ENCODE results near the gene DYNC2H1. TPM values are rescaled to one million over a fixed set of nuclear protein-coding genes. Genes with fewer than 3 reads are reported as not detected.
"Not testable (repeated sequence)": the region's sequence is repeated elsewhere in the genome, so short reads cannot be mapped to it uniquely, and the experiment has no call there.

DYNC2H1 gene
- total RNA-seq, 2 donors from 2014 or later = 7.3 to 20.0 TPM

GRCh38 chr11:103368145-103368544, 258.9 kb downstream of the DYNC2H1 start:
- no peak overlapping the region for H3K4me3 ChIP-seq
- no peak for TF ChIP-seq CTCF (IDR thresholded peaks at IDR 0.05)
- DNase-seq (ENCODE audit: low spot score) = no peak

GRCh38 chr11:103370076-103370475, 260.9 kb downstream of the DYNC2H1 start:
- DNase-seq (ENCODE audit: low spot score) (no peak), ATAC-seq (ENCODE audit: insufficient number of reproducible peaks, low FRiP score, low read depth) (no peak)
- Histone ChIP-seq H3K4me3 (no peak overlapping the region), H3K4me1 (ENCODE audit: control insufficient read depth in 1 of 2, low read depth in 2 of 2) (no peaks in the 10 kb centered on the region), H3K27ac (no peak overlapping the region), H3K27me3 (replicated peaks; ENCODE audit: insufficient read depth) (no peaks in the 10 kb centered on the region), H3K36me3 (no peaks in the 10 kb centered on the region), H3K9me3 (peaks cover 11% of the 10 kb centered on the region)
- no peak for TF ChIP-seq CTCF (IDR thresholded peaks at IDR 0.05)

More at GRCh38 chr11:103368145-103368544, 258.9 kb downstream of the DYNC2H1 start:
- peaks cover 5% of the 10 kb centered on the region for H3K9me3 ChIP-seq
- H3K4me1 ChIP-seq (ENCODE audit: control insufficient read depth in 1 of 2, low read depth in 2 of 2) = no peaks in the 10 kb centered on the region
- H3K27ac ChIP-seq = no peak overlapping the region
- H3K36me3 ChIP-seq = no peaks in the 10 kb centered on the region
- ATAC-seq (ENCODE audit: insufficient number of reproducible peaks, low FRiP score, low read depth) = no peak
- no peaks in the 10 kb centered on the region for H3K27me3 ChIP-seq (replicated peaks; ENCODE audit: insufficient read depth)

GRCh38 chr11:103372906-103373305, 263.7 kb downstream of the DYNC2H1 start:
- DNase-seq (ENCODE audit: low spot score) (no peak), ATAC-seq (ENCODE audit: insufficient number of reproducible peaks, low FRiP score, low read depth) (no peak)
- Histone ChIP-seq H3K27me3 (replicated peaks; ENCODE audit: insufficient read depth) (no peaks in the 10 kb centered on the region), H3K27ac (no peak overlapping the region), H3K4me3 (no peak overlapping the region), H3K9me3 (peaks cover 11% of the 10 kb centered on the region), H3K4me1 (ENCODE audit: control insufficient read depth in 1 of 2, low read depth in 2 of 2) (no peaks in the 10 kb centered on the region), H3K36me3 (no peaks in the 10 kb centered on the region)
- no peak for TF ChIP-seq CTCF (IDR thresholded peaks at IDR 0.05)

- H3K4me1 ChIP-seq (ENCODE audit: control insufficient read depth in 1 of 2, low read depth in 2 of 2); H3K27me3 ChIP-seq (replicated peaks; ENCODE audit: insufficient read depth); H3K4me3 ChIP-seq; ATAC-seq (ENCODE audit: insufficient number of reproducible peaks, low FRiP score, low read depth); H3K36me3 ChIP-seq; H3K27ac ChIP-seq; DNase-seq (ENCODE audit: low spot score): not testable (repeated sequence)
- H3K9me3 ChIP-seq = peaks cover 11% of the 10 kb centered on the region
These were observed 265.0 kb downstream of the DYNC2H1 start for GRCh38 chr11:103374227-103374626.

- Histone ChIP-seq H3K36me3 (no peaks in the 10 kb centered on the region), H3K9me3 (peaks cover 6% of the 10 kb centered on the region), H3K4me1 (ENCODE audit: control insufficient read depth in 1 of 2, low read depth in 2 of 2) (no peaks in the 10 kb centered on the region), H3K27me3 (replicated peaks; ENCODE audit: insufficient read depth) (no peaks in the 10 kb centered on the region), H3K4me3 (no peak overlapping the region), H3K27ac (no peak overlapping the region)
- ATAC-seq (ENCODE audit: insufficient number of reproducible peaks, low FRiP score, low read depth) (no peak), DNase-seq (ENCODE audit: low spot score) (no peak)
- no peak for TF ChIP-seq CTCF (IDR thresholded peaks at IDR 0.05)
These were observed 269.7 kb downstream of the DYNC2H1 start for GRCh38 chr11:103378931-103379330.

GRCh38 chr11:103380031-103380430, 270.8 kb downstream of the DYNC2H1 start:
- TF ChIP-seq CTCF (IDR thresholded peaks at IDR 0.05) = no peak
- Histone ChIP-seq H3K9me3 (peaks cover under 1% of the 10 kb centered on the region), H3K27me3 (replicated peaks; ENCODE audit: insufficient read depth) (no peaks in the 10 kb centered on the region), H3K4me1 (ENCODE audit: control insufficient read depth in 1 of 2, low read depth in 2 of 2) (no peaks in the 10 kb centered on the region), H3K27ac (no peak overlapping the region), H3K36me3 (no peaks in the 10 kb centered on the region), H3K4me3 (no peak overlapping the region)
- DNase-seq (ENCODE audit: low spot score) (no peak), ATAC-seq (ENCODE audit: insufficient number of reproducible peaks, low FRiP score, low read depth) (no peak)
